Measurements from ENCODE around the gene FAM124A. TPM values are rescaled to one million over a fixed set of nuclear protein-coding genes. Genes with fewer than 3 reads are reported as not detected.

The FAM124A gene
- total RNA-seq, 1 experiment from 2014 or later: 1.1 TPM

- DNase-seq (ENCODE audit: low read depth, low spot score) (no peak), ATAC-seq (no peak)
- BruUV-seq (replicated peaks): no TSS peak
- no peaks in the 10 kb centered on the region for H3K36me3 ChIP-seq (ENCODE audit: control insufficient read depth, insufficient read depth, low read length)
- TF ChIP-seq SIN3A (IDR thresholded peaks at IDR 0.05; ENCODE audit: borderline replicate concordance, insufficient read depth, low read depth, low read length) (no peak), TCF7L2 (IDR thresholded peaks at IDR 0.05; ENCODE audit: low read depth, low read length) (no peak), POLR2AphosphoS5 (IDR thresholded peaks at IDR 0.05; ENCODE audit: low read depth, low read length) (no peak), REST (IDR thresholded peaks at IDR 0.05; ENCODE audit: insufficient read depth in 1 of 2, low read depth in 2 of 2, low read length in 1 of 2) (no peak), CTCF (IDR thresholded peaks at IDR 0.05) (no peak)
- no peak overlapping the region for H3K4me3 ChIP-seq (ENCODE audit: low read depth in 2 of 2, low read length in 2 of 2)
- POLR2A ChIA-PET: no interaction called here
- H3K27me3 ChIP-seq (ENCODE audit: control insufficient read depth, insufficient read depth, low read length): no peaks in the 10 kb centered on the region
- intact Hi-C loops (cut with micrococcal nuclease; ENCODE audit: unreplicated experiment) (no loop called here), in situ Hi-C loops (cut with HindIII; ENCODE audit: low pct_unique_long_range_greater_than_20kb, low sequenced_read_pairs) (no loop called here)
- H3K27ac ChIP-seq (ENCODE audit: low read length): no peak overlapping the region
- H3K9me3 ChIP-seq (ENCODE audit: control insufficient read depth, insufficient read depth, low read depth, low read length): no peaks in the 10 kb centered on the region
- no peaks in the 10 kb centered on the region for H3K4me1 ChIP-seq (ENCODE audit: control insufficient read depth, insufficient read depth, low read length)
- CTCF ChIA-PET: no interaction called here
These were observed 55.7 kb downstream of the FAM124A start for GRCh38 chr13:51277928-51278327.

- intact Hi-C loops (cut with micrococcal nuclease; ENCODE audit: unreplicated experiment): no loop called here
- BruUV-seq (replicated peaks): no TSS peak
- H3K4me3 ChIP-seq (ENCODE audit: low read depth in 2 of 2, low read length in 2 of 2): no peak overlapping the region
- no peaks in the 10 kb centered on the region for H3K4me1 ChIP-seq (ENCODE audit: control insufficient read depth, insufficient read depth, low read length)
- no peaks in the 10 kb centered on the region for H3K9me3 ChIP-seq (ENCODE audit: control insufficient read depth, insufficient read depth, low read depth, low read length)
- no peaks in the 10 kb centered on the region for H3K36me3 ChIP-seq (ENCODE audit: control insufficient read depth, insufficient read depth, low read length)
- H3K27me3 ChIP-seq (ENCODE audit: control insufficient read depth, insufficient read depth, low read length): no peaks in the 10 kb centered on the region
- DNase-seq (ENCODE audit: low read depth, low spot score) (no peak), ATAC-seq (no peak)
- POLR2A ChIA-PET: no interaction called here
- CTCF ChIA-PET: no interaction called here
- in situ Hi-C loops (cut with HindIII; ENCODE audit: low pct_unique_long_range_greater_than_20kb, low sequenced_read_pairs): no loop called here
- no peak for TF ChIP-seq REST (IDR thresholded peaks at IDR 0.05; ENCODE audit: insufficient read depth in 1 of 2, low read depth in 2 of 2, low read length in 1 of 2)
- no peak for TF ChIP-seq TCF7L2 (IDR thresholded peaks at IDR 0.05; ENCODE audit: low read depth, low read length)
- TF ChIP-seq POLR2AphosphoS5 (IDR thresholded peaks at IDR 0.05; ENCODE audit: low read depth, low read length): no peak
- no peak for TF ChIP-seq CTCF (IDR thresholded peaks at IDR 0.05)
- no peak for TF ChIP-seq SIN3A (IDR thresholded peaks at IDR 0.05; ENCODE audit: borderline replicate concordance, insufficient read depth, low read depth, low read length)
- H3K27ac ChIP-seq (ENCODE audit: low read length): no peak overlapping the region
These were observed 56.4 kb downstream of the FAM124A start for GRCh38 chr13:51278426-51279130.

Measured in Panc1 (cell line).